Mesenteric fat pad (tissue), 1 donor: ENCODE data around the gene SEC16A. TPM values are rescaled to one million over a fixed set of nuclear protein-coding genes. Genes with fewer than 3 reads are reported as not detected.

ENCODE experiments used
- DNase-seq: peaks from one replicate; pipeline ENCODE4 v3.0.0-alpha.2; 2020; ENCODE audit warnings: low spot score
- total RNA-seq: library from RNA; stranded (reverse); fragmentation: NEBNext Ultra II Directional; extraction: Animal tissue kit (Norgen Biotek cat#: 25700); gene quantifications from one replicate; pipeline ENCODE4 v1.2.1, GENCODE V29; 2021
- donor health status: DM: yes; HTN: yes; CAD: no.

Gene SEC16A
- total RNA-seq, 1 donor from 2014 or later = 71.8 TPM

- DNase-seq = no peak
Measured at GRCh38 chr9:136486131-136486530, 3.3 kb upstream of the SEC16A start.

- DNase-seq = no peak
Measured at GRCh38 chr9:136485049-136486045, 2.5 kb upstream of the SEC16A start.

DNA sequence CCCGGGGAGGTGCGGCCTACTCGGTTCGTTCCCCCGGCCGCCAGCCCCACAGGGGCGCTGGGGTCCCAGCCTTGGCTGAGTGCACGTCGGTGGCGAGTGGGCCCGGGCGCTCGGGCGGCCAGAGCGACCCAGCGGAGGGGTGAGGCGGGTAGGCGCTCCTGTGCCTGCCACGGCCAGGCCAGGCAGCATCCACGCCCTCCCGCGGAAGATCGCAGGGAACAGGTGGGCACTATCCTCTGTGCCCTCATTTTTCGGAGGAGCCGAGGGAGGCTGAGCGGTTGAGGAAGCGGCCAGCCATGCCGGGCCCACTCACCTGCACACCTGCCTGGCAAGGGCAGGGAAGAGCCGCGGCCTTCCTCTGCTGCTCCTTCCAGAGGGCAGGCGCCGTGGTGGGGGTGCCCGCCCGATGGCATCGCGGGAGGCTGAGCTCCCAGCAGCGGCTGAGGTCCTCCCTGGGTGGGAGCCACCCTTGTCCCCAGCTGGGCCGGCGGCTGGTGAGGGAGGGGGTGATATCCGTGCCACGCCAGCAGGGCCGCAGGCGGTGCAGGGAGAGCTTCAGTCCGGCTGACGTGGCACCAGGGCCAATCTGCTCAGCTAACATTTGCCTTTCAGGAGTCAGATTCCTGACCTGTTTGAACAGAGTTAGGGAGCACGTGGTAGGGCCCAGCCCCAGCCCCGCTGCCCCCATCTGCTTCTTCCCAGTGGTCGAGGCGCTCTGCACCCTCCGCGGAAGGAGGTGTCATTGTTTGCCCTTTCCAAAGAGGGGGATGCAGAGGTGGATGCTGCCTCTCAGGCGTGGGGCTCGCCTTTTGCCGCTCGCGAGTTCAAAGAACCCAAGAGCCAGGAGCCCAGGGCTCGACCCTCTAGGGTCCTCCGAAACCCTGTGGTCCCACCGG, 1.6 kb upstream of the SEC16A start:
- no peak for DNase-seq

- peak; percentile 99 for DNase-seq
Measured at GRCh38 chr9:136483589-136484152, 831 bp upstream of the SEC16A start.

DNA sequence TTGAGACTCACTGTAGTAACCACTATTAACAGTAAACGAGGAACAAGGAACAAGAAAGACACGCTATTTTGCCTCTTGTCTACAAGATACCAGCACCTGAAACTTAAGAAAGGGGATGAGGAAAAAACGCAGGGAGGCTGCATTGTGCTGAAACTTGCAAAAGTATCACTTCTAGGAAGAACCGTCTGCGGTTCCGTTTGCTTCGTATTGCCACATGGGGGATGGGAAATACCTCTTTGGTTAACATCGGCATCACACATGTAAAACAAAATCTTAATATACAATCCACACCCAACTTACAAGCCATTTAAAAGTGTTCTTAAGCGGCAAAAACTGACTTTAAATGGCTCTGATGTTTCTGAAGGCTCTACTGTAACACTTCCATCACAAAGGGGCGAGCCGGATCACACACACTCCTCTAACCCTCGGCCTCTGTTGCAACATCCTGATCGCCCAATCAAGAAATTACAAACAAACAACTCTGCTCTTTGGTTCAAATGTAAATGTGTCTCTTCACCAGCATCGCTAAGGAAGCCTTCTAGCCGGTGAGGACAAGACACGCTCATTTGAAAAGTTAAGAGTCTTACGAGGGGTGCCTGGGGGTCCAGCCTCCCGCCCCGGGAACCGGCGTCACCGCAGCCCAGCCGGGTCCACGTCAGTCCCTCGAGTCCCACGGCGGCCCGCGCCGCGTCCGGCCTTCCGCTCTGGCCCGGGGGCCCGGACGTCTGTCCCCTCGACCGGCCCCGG, 621 bp downstream of the SEC16A start:
- no peak for DNase-seq

- DNase-seq = no peak
Measured at GRCh38 chr9:136481558-136481957, 1.3 kb downstream of the SEC16A start.

- DNase-seq = no peak
Measured at GRCh38 chr9:136476369-136477150, 6.3 kb downstream of the SEC16A start.

DNA sequence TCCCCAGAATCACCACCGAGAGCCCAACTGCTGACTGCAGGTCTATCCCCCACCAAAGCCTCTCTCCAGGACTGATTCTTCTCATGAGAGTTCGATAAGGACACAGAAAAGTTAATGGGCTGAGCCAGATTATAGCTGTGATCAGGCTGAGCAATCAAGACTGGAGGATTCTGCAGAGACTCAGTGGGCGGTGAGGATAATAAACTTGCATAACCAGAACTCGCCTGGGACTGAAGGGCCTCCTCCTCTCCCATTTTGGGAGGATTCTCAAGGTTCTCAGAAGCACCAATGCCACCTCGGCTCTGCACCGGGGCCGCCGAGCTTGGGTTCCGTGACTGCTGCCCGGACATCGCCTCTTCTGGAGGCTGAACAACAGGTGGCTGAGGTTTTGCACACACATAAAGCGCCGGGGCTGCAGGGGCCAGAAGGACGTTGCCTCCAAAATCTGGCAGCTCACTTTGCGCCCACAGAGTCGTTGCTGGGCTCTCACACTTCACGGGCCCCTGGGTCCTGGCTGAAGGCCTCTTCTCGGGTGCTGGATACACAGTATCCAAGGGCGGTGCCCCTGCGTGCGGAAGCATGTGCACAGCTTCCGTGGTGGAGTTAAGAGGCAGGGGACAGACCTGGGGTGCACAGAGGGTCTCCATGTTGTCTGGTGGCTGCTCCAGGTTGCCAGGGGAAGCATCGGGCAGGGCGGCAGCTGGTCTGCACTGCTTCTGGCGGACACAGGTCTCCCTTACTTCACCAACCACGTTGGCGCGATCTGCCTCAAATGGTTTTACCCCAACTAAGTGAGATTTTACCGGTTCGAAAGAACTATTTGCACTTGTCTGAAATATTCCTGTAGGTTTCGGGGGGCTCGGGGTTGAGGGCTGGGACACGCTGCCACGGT, 7.6 kb downstream of the SEC16A start:
- DNase-seq = no peak

DNA sequence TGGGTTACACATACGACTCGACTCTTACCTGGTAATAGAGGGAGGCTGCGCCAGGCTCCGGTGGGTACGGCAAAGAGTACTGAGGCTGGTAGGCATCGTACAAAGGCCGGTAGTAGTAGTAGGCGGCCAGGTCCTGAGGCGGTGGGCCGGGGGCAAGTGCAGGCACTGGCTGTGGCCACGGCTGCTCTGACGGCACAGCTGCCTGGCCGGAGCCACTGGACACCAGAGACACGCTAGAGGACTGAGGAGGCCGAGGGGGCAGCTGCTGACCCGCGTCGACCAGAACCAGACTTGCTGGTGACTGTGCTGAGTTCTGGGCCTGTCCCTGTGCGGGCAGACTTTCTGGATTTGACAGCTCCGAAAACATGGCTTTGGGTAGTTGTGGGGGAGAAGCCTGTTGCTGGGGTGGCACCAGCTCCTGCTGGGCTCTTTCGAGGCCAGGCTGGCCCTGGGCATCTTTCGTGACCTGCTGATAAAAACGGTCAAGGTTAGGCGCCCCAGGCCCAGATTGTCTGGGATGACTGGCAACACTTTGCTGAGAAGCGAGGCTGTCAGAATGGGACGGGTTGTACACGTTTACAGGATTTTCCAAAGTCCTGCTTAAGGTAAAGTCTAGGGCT, 8.7 kb downstream of the SEC16A start:
- no peak for DNase-seq

DNA sequence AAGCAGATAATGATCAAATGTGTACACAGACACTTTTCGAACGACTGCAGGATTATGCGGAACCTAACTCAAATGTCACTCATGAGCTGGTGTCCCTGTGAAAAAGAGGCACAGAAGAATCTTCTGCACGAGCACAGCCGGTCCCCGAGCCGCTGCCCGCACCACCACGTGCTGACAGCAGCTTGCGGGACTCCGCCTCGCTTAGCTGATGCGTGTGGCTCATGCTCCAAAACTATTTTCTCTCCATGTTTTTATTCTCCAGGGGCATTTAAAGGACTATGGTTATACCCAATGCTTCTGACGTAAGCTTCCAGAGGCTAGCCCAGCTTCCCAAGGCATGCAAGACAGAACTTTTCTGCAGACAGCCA, 9.5 kb downstream of the SEC16A start:
- no peak for DNase-seq

DNA sequence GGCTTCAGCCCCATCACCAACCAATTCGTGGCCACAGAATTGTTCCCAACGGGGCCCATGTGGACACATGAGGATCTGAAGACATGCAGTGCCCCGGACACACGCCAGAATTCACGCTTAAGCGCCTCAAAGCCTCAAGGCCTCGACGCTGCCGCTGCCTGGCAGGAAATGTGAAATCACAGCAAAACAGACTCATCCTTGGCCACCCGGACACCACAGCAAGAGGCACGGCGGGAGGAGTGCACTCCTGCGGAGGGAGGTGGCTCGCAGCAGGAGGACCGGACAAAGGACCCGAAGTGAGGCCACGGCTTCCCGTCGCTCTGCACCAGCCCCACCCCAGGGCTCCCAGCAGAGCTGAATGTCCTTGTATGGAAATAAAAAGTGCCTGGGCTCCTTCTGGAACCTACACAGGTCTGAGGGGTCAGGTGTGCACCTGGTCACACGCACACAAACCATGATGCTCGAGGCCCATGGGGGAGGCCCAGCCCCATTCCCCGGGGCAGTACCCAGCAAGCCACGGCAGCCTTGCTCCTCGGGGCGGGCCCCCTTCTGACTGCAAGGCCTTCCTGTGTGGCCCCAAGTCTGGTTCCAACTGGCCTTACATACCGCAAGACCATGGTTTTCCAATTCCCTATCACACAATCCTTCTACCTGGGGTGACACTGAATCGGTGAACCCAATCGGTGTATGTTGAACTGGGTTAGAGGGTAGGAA, 10.0 kb downstream of the SEC16A start:
- no peak for DNase-seq

- peak; percentile 62 for DNase-seq
Measured at GRCh38 chr9:136471802-136472487, 10.9 kb downstream of the SEC16A start.

DNA sequence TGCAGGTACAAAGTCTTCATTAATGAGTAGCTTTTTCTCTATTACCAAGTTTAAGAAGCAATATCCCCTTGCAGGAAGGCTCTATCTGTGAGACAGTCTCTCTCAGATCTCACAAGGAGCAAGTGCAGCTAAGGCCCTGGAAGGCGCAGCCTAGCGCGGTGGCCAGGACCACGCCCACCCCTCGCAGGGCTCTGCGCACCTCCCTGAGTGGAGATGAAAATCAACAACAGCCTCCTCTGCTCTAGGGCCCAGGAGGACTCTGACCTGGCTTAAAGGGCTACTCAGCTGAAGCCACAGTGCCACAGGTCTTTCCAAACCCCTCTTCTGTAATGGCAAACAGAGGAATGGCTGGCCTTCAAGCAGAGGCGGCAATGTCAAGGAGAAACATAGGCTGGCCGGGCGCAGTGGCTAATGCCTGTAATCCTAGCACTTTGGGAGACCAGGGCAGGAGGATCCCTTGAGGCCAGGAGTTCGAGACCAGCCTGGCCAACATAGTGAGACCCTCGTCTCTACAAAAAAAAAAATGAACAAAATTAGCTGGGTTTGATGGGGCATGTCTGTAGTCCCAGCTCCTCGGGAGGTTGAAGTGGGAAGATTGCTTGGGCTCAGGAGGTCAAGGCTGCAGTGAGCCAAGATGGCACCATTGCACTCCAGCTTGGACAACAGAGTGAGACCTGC, 11.9 kb downstream of the SEC16A start:
- no peak for DNase-seq

DNA sequence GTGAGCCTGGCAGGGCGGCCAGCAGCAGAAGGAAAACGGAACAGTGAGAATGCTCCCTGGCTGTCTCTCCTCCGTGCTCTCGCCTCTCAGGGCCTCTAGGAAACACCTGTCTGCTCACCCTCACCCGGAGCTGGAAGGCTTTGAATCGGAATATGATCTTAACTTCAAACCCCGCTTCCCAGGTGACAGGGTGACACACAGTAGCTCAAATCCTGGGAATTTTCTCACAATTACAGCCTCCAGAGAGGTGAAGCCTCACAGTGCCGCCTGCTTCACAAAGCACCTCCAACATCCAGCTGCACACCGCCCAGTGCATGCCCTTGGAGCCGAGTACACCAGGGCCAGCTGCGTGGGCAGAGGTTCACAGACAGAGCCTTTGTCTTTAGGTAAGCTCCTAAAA, 12.5 kb downstream of the SEC16A start:
- no peak for DNase-seq

GRCh38 chr9:136467766-136468165, 15.1 kb downstream of the SEC16A start:
- DNase-seq = no peak

DNA sequence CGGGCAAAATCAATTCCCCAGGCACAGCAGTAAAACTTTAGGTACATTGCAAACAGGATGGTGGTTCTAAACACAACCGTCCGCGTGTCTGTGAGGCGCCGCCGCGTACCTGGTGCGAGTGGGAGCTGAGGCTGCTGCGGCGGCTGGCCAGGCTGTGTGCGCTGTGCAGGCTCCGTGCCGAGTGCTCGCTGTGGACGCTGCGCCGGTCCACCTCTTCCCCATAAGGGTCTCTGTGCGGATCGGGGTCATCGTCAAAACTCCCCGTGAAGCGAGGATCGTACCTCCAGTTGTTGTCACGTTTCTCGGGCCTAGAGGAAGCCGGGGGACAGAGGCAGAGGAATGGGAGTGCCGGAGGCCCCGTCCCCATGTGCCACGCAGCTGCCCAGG, 16.7 kb downstream of the SEC16A start:
- DNase-seq = no peak
